SH-SY5Y (cell line): ENCODE data around the gene CFAP97.

Experiments used
- GATA2 ChIP-seq: IDR thresholded peaks from 2 replicates; pipeline ENCODE4 v1.6.1; 2011; ENCODE audit warnings: mild to moderate bottlenecking, low read depth, low read length
- GATA3 ChIP-seq: IDR thresholded peaks from 2 replicates; pipeline ENCODE4 v1.6.1; 2011; ENCODE audit warnings: low read depth, mild to moderate bottlenecking, low read length, moderate library complexity

DNA sequence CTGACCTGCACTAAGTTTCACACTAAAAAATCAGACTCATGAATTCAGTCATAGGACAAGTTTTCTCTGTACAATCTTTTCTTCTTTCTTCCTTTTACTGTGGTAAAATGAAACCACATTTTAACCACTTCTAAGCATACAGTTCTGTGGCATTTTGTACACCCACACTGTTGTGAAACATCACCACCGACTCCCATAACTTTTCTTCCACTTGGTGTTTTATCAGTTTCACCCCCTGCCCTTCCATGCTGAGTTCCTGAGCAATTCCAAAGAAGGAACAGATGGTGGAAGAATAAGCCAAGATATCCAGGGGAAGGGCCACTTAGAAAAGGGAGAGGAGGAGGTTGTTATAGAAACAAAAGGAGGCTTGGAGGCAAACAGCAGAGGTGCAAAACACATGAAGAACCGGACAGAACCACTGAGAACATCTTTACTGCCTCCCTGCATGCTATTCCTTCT, 38.2 kb downstream of the CFAP97 start:
- TF ChIP-seq GATA2 (no peak), GATA3 (no peak)
